ENCODE data around the gene LRRC36.

Gene LRRC36

DNA sequence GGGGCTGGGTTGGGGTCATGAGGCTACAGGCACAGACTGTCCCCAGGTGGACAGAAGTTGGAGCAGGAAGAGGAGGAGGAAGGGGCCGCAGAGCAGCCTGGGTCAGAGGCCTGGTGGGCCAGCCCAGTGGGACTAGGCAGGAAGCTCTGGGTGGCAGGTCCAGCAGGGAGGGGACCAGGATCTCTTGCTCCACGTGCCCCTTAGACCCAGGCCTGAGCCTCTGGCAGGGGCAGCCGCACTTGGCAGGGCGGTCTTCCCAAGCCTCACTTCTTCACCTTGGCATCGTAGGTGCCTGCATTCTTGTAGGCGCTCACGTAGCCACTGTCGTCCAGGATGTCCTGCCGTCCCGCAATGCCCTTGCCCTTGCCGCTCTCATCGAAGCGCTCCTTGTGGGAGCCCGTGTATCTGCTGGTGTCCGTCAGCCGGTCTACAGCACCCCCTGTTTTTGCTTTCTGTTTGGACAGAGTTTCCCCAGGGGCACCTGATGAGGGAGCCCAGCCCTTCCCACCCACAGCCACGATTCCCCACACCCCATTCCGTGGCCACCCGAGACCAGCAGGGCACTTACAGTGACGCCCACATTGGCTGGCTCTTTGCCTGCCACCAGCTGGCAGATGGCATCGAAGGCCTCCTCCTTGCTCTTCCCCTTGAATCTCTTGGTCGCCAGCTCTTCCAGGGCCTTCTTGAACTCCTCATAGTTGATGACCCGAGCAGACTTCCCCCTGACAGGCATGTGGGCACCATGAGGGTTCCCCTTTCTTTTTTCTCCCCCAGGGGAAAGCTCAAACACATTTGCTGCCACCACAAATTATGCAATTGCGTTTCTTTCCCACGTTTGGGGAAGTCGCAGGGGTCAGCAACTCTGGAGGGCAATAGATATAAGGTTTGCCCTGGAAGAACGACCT is 63.5 kb downstream of the LRRC36 start:
- H3K4me1 ChIP-seq (ENCODE audit: insufficient read depth, poor library complexity, severe bottlenecking): peaks cover 3% of the 10 kb centered on the region
- TF ChIP-seq, protein P1, sequence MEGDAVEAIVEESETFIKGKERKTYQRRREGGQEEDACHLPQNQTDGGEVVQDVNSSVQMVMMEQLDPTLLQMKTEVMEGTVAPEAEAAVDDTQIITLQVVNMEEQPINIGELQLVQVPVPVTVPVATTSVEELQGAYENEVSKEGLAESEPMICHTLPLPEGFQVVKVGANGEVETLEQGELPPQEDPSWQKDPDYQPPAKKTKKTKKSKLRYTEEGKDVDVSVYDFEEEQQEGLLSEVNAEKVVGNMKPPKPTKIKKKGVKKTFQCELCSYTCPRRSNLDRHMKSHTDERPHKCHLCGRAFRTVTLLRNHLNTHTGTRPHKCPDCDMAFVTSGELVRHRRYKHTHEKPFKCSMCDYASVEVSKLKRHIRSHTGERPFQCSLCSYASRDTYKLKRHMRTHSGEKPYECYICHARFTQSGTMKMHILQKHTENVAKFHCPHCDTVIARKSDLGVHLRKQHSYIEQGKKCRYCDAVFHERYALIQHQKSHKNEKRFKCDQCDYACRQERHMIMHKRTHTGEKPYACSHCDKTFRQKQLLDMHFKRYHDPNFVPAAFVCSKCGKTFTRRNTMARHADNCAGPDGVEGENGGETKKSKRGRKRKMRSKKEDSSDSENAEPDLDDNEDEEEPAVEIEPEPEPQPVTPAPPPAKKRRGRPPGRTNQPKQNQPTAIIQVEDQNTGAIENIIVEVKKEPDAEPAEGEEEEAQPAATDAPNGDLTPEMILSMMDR (IDR thresholded peaks at IDR 0.05; ENCODE audit: poor library complexity, severe bottlenecking): no peak
- no peaks in the 10 kb centered on the region for H3K36me3 ChIP-seq (ENCODE audit: low read depth)
- no peaks in the 10 kb centered on the region for H3K27me3 ChIP-seq (ENCODE audit: insufficient read depth, poor library complexity, severe bottlenecking)
- no peaks in the 10 kb centered on the region for H3K9me3 ChIP-seq (ENCODE audit: severe bottlenecking)
- DNase-seq (ENCODE audit: low spot score) (no peak), ATAC-seq (ENCODE audit: low read depth) (no peak)
- no peak overlapping the region for H3K4me3 ChIP-seq (ENCODE audit: severe bottlenecking)
- no peak overlapping the region for H3K27ac ChIP-seq (ENCODE audit: poor library complexity, severe bottlenecking)

DNA sequence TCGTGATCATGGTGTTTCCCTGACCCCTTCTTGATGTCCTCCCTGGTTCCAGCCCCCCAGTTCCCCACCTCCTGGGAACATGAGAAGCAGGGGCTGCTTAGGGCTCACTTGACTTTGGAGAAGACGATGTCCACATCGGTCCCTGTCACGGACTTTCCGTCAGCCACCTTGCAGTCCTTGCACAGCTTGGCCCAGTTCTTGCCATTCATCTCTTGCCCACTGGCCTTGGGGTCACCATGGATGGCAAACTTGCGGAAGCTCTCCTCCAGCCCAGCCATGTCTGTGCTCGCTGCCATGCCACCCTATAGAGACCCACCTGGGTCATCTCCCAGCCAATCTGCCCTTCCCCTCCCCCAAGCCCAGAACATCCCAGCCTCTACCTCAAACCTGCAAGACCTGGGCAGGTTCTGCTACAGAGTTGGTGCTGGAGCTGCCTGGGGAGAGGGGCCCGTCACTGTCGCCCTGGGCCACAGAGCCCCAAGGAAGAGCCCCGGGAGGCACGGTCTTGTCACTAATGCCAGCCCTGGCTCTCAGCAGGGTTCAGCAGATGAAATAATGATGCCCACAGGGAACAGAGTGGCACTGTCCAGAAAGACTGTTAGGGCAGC is 64.3 kb downstream of the LRRC36 start:
- H3K36me3 ChIP-seq (ENCODE audit: low read depth): no peaks in the 10 kb centered on the region
- TF ChIP-seq, protein P1 (IDR thresholded peaks at IDR 0.05; ENCODE audit: poor library complexity, severe bottlenecking): no peak
- H3K4me3 ChIP-seq (ENCODE audit: severe bottlenecking): no peak overlapping the region
- H3K27me3 ChIP-seq (ENCODE audit: insufficient read depth, poor library complexity, severe bottlenecking): no peaks in the 10 kb centered on the region
- H3K4me1 ChIP-seq (ENCODE audit: insufficient read depth, poor library complexity, severe bottlenecking): peaks cover 6% of the 10 kb centered on the region
- no peak overlapping the region for H3K27ac ChIP-seq (ENCODE audit: poor library complexity, severe bottlenecking)
- no peaks in the 10 kb centered on the region for H3K9me3 ChIP-seq (ENCODE audit: severe bottlenecking)
- ATAC-seq (ENCODE audit: low read depth): no peak
- DNase-seq (ENCODE audit: low spot score): no peak

DNA sequence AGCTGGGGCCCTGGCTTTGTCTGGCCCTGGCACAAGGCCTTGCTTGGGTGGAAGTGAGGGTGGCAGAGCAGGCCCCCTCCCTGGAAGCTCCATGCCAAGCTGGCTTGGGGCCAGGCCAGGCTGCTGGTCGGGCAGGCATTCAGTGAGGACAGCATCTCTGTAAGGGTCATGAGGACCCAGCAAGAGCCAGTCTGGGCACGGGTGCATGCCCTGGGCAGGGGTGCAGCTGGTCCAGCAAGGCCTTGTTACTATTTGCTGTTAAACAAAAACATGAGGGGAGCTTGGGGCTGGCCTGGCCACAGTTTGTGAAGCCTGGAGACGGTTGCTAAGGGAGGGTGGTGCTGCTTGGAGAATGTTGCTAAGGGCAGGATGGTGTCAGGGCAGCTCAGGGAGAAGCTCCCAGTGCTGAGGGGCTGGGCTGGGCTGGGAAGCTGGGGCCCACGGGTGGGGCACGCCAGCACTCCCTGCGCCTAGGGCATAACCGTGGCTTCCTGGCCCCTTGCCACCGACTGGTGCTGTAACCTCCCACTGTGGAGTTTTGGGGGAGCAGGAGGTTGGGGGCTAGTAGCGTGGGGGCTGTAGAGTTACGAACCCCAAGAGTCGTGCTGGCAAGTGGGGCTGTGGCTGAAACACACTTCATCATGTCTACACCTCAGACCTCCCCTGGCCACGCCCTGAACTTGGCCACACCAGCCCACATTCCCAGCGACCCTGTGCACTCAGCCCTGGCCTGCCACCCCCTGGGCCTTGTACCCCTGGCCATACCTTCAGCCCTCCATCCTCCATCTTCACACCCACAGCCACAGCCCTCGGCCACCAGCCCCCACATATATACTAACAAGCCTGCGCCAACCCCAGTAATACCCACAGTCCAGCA is 65.0 kb downstream of the LRRC36 start:
- ATAC-seq (ENCODE audit: low read depth) (no peak), DNase-seq (ENCODE audit: low spot score) (no peak)
- no peak overlapping the region for H3K27ac ChIP-seq (ENCODE audit: poor library complexity, severe bottlenecking)
- H3K4me1 ChIP-seq (ENCODE audit: insufficient read depth, poor library complexity, severe bottlenecking): peaks cover 13% of the 10 kb centered on the region
- H3K36me3 ChIP-seq (ENCODE audit: low read depth): no peaks in the 10 kb centered on the region
- no peaks in the 10 kb centered on the region for H3K27me3 ChIP-seq (ENCODE audit: insufficient read depth, poor library complexity, severe bottlenecking)
- no peak overlapping the region for H3K4me3 ChIP-seq (ENCODE audit: severe bottlenecking)
- H3K9me3 ChIP-seq (ENCODE audit: severe bottlenecking): no peaks in the 10 kb centered on the region
- TF ChIP-seq, protein P1 (IDR thresholded peaks at IDR 0.05; ENCODE audit: poor library complexity, severe bottlenecking): no peak

DNA sequence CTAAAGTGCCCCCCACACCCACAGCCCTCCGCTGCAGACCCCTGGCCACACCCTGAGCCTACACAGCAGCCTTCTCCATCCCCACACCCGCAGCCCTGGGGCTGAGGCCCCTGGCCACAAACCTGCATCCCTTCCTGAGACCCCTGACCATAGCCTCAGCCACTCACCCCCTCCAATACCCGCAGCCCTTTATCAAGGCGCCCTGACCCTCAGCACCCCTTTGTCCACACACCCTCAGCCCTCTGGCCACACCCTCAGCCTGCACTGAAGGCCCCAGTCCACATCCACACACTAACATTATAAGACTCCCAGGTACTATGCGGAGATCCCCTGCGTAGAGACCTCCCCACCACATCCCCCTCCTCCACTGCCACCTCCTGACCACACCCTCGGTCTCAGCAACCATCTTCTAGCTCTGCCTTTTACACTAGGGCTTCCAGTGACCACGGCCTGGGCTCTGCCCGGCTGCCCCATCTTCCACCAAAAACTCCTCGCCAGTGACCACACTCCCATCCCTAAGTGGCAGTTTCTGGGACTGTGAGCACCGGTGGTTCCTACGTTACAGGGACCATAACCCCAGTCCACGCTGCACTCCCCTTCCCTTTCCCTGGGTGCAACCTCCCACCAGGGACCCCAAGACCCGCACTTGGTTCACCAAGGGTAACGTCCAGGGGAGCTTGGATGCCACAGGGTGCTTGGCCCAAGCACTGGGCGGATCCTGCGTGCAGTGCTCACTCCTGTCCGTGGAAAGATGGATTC is 65.9 kb downstream of the LRRC36 start:
- H3K27me3 ChIP-seq (ENCODE audit: insufficient read depth, poor library complexity, severe bottlenecking): no peaks in the 10 kb centered on the region
- no peak for ATAC-seq (ENCODE audit: low read depth)

More for the DNA sequence above, 65.9 kb downstream of the LRRC36 start:
- Histone ChIP-seq H3K4me3 (ENCODE audit: severe bottlenecking) (no peak overlapping the region), H3K27ac (ENCODE audit: poor library complexity, severe bottlenecking) (no peak overlapping the region), H3K9me3 (ENCODE audit: severe bottlenecking) (no peaks in the 10 kb centered on the region), H3K36me3 (ENCODE audit: low read depth) (no peaks in the 10 kb centered on the region), H3K4me1 (ENCODE audit: insufficient read depth, poor library complexity, severe bottlenecking) (peaks cover 13% of the 10 kb centered on the region)
- DNase-seq (ENCODE audit: low spot score): peak; percentile 39
- TF ChIP-seq, protein P1 (IDR thresholded peaks at IDR 0.05; ENCODE audit: poor library complexity, severe bottlenecking): no peak

All from RWPE2 (cell line).